Fibroblast of villous mesenchyme (primary cell): ENCODE results near the gene ZDHHC8. TPM values are rescaled to one million over a fixed set of nuclear protein-coding genes. Genes with fewer than 3 reads are reported as not detected.

ENCODE experiments used
- DNase-seq: peaks from one replicate; pipeline ENCODE4 v3.0.0-alpha.2; 2010; ENCODE audit warnings: low read depth
- H3K4me3 ChIP-seq: 2 replicates; pipeline ENCODE4 v1.5.1; 2011; ENCODE audit warnings: low read depth, mild to moderate bottlenecking, low read length
- CTCF ChIP-seq: IDR thresholded peaks from 2 replicates; pipeline ENCODE4 v1.5.1; 2012; ENCODE audit warnings: low read depth, mild to moderate bottlenecking, low read length; ENCODE audit not compliant: insufficient read depth
- total RNA-seq: library from RNA; depleted of rRNA; stranded (reverse); fragments of >200 nt; gene quantifications from 2 replicates; pipeline ENCODE4 v1.2.3, GENCODE V29; 2012

ZDHHC8 gene
- total RNA-seq, 1 donor: 10.8 TPM

- no peak for DNase-seq
- no peak for TF ChIP-seq CTCF
- H3K4me3 ChIP-seq: no peak overlapping the region
These were observed 8.1 kb upstream of the ZDHHC8 start for GRCh38 chr22:20123366-20124082.

- no peak overlapping the region for H3K4me3 ChIP-seq
- no peak for DNase-seq
- no peak for TF ChIP-seq CTCF
These were observed 7.4 kb upstream of the ZDHHC8 start for GRCh38 chr22:20124083-20124787.

GRCh38 chr22:20125201-20126174, 6.1 kb upstream of the ZDHHC8 start:
- H3K4me3 ChIP-seq: no peak overlapping the region
- TF ChIP-seq CTCF: no peak
- DNase-seq: no peak

- H3K4me3 ChIP-seq: no peak overlapping the region
- no peak for DNase-seq
- no peak for TF ChIP-seq CTCF
These were observed 5.1 kb upstream of the ZDHHC8 start for GRCh38 chr22:20126284-20127029.

GRCh38 chr22:20127318-20127868, 4.2 kb upstream of the ZDHHC8 start:
- no peak overlapping the region for H3K4me3 ChIP-seq
- no peak for TF ChIP-seq CTCF
- DNase-seq: no peak
